Renal pelvis (tissue), 12 donors: Measurements from ENCODE around the gene LARGE2. TPM values are rescaled to one million over a fixed set of nuclear protein-coding genes. Genes with fewer than 3 reads are reported as not detected.

Experiments used
- DNase-seq: peaks from one replicate; pipeline ENCODE4 v3.0.0-alpha.2; 2013
- long read RNA-seq, 16 experiments: transcript quantifications; one replicate each; lab custom pipeline, GENCODE V29; 2026
- polyA plus RNA-seq, 3 donors: library from polyadenylated mRNA; unstranded; fragments of 120-200 nt; gene quantifications; one replicate each; pipeline ENCODE4 v1.2.1, GENCODE V29; 2013; ENCODE audit not compliant: insufficient read length in 3 of 3

LARGE2 gene
- polyA plus RNA-seq: 10 to 100 TPM; 23.2 to 29.5 (median 27.2) TPM
- long read RNA-seq, donor 1, partial matches to known transcripts: 5 of 6 reads
- long read RNA-seq, donor 1, other reads (novel, unspliced or antisense): 0 of 6 reads
- long read RNA-seq, donor 2, partial matches to known transcripts: 0 of 2 reads
- long read RNA-seq, donor 2, other reads (novel, unspliced or antisense): 0 of 2 reads
- long read RNA-seq, donor 3, partial matches to known transcripts: 8 of 10 reads
- long read RNA-seq, donor 3, other reads (novel, unspliced or antisense): 0 of 10 reads
- long read RNA-seq, donor 4, partial matches to known transcripts: 12 of 14 reads
- long read RNA-seq, donor 4, other reads (novel, unspliced or antisense): 0 of 14 reads
- long read RNA-seq, donor 5, partial matches to known transcripts: 0 of 1 reads
- long read RNA-seq, donor 5, other reads (novel, unspliced or antisense): 0 of 1 reads
- long read RNA-seq, donor 6, partial matches to known transcripts: 0 of 1 reads
- long read RNA-seq, donor 6, other reads (novel, unspliced or antisense): 0 of 1 reads
- long read RNA-seq, donor 7, partial matches to known transcripts: 0 of 2 reads
- long read RNA-seq, donor 7, other reads (novel, unspliced or antisense): 0 of 2 reads
- long read RNA-seq, donor 8: 0 reads
- long read RNA-seq, donor 9, partial matches to known transcripts: 0 of 1 reads
- long read RNA-seq, donor 9, other reads (novel, unspliced or antisense): 0 of 1 reads
- long read RNA-seq, donor 10, partial matches to known transcripts: 9 of 10 reads
- long read RNA-seq, donor 10, other reads (novel, unspliced or antisense): 0 of 10 reads
- long read RNA-seq, donor 11, partial matches to known transcripts: 0 of 2 reads
- long read RNA-seq, donor 11, other reads (novel, unspliced or antisense): 0 of 2 reads
- long read RNA-seq, donor 12, transcript LARGE2-202 (14 exons, 2,516 nt): major isoform, 5 of 7 reads
- long read RNA-seq, donor 12, partial matches to known transcripts: 0 of 7 reads
- long read RNA-seq, donor 12, other reads (novel, unspliced or antisense): 0 of 7 reads
- long read RNA-seq, donor 13, partial matches to known transcripts: 0 of 1 reads
- long read RNA-seq, donor 13, other reads (novel, unspliced or antisense): 0 of 1 reads
- long read RNA-seq, donor 14: 0 reads
- long read RNA-seq, donor 15, partial matches to known transcripts: 10 of 11 reads
- long read RNA-seq, donor 15, other reads (novel, unspliced or antisense): 0 of 11 reads
- long read RNA-seq, donor 16, partial matches to known transcripts: 11 of 12 reads
- long read RNA-seq, donor 16, other reads (novel, unspliced or antisense): 0 of 12 reads

- peak; percentile 46 for DNase-seq
Measured at GRCh38 chr11:45922425-45923082, at the start of gene LARGE2. TSS of gene LARGE2 (plus strand) at chr11:45922656. CDS start at chr11:45922883, 227 bp downstream.

DNA sequence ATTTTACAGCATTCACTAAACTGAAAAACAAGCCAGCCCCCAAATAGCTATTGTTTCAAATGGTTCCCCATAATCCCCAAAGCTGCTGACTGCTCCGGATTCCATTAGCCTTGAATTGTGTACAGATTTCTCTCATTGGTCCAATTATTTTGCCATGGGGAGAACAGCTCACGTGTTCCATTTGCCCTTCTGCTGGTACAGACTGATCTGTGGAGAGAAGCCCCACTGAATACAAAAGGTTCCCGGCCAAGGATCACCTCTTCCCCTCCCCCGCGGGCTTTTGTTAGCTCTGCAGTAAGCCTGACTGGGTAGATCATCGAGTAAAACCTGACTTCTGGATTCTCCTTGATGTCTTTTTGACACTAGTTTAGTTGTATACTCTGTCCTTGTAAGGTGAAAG lies 46.1 kb upstream of the LARGE2 start:
- no peak for DNase-seq

GRCh38 chr11:45877221-45877620 lies 45.2 kb upstream of the LARGE2 start:
- DNase-seq: no peak

GRCh38 chr11:45877845-45878244 lies 44.6 kb upstream of the LARGE2 start:
- no peak for DNase-seq

GRCh38 chr11:45879803-45880686 lies 42.4 kb upstream of the LARGE2 start:
- DNase-seq: no peak

GRCh38 chr11:45880772-45881570 lies 41.5 kb upstream of the LARGE2 start:
- no peak for DNase-seq

GRCh38 chr11:45881708-45882368 lies 40.6 kb upstream of the LARGE2 start:
- DNase-seq: no peak

- DNase-seq: no peak
Measured at GRCh38 chr11:45884596-45885185, 37.8 kb upstream of the LARGE2 start.

DNA sequence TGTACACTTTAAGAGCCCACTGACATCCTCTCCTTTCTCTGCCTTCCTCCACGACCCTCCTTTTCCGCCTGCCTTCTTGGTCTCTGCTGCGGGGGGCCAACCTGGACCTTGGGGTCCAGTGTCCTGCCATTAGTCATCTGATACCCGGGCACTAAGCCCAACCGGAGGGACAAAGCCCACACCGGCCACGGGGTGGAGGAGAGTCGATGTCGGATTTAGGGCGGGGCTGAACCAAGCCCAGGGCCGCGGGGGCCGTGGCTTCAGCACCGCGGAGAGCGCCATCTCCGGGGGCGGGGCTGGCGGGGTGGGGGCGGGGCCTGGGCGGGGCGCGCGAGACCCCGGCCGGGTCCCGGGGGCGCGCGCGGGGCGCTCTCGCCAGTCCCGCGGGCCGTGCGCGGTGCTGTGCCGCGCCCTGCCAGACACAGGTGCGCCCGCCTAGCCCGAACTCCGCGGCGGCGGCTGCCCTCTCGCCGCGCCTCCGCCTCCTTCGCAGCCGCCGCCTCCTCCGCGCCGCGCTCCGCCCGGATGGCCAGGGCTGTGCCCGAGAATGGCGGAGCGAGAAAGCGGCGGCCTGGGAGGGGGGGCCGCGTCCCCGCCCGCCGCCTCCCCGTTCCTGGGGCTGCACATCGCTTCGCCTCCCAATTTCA lies 37.1 kb upstream of the LARGE2 start, which contains the start of gene MAPK8IP1:
Gene MAPK8IP1 (plus strand): TSS at position 378 of the 647 bp plus-strand sequence. CDS start 170 bp downstream, at position 548.
- peak; percentile 60 for DNase-seq

DNA sequence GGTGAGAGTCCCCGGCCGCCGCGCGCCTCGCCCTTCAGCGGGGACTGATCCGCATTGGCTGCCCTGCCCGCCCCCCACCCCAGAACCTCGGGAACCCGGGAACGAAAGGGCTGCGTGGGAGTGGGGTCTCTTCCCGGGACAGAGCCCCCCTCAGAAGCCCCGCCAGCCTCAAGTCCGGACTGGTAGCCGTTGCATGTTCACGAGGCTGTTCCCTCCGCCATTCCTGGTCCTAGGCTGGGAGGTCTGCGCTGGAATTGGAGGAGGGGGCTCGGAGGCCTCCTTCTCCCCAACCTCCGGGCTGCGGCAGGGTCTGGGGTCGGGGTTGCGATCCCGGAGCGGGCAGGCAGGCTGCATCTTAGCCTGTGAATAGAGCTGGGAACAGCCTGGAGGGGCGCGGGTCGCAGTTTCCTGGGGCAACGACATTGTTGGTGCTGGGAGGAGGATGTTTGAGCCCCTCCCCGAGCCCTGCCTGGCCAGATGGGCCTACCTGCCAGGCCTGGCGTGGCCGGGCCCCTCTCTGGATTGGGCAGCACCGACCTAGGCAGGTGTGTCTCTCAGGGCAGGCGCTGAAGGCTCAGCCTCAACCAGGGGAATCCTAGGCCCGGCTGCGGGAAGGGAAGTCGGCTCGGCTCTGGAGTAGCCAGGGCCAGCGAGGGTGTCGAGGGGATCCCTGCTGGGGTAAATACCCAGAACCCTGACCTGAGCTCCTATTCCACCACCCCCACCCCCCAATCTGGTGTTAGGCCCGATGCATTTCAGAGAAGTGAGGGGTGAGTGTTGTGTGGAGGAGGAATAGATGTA lies 36.3 kb upstream of the LARGE2 start:
- no peak for DNase-seq

GRCh38 chr11:45886816-45887520 lies 35.5 kb upstream of the LARGE2 start:
- DNase-seq: no peak

DNA sequence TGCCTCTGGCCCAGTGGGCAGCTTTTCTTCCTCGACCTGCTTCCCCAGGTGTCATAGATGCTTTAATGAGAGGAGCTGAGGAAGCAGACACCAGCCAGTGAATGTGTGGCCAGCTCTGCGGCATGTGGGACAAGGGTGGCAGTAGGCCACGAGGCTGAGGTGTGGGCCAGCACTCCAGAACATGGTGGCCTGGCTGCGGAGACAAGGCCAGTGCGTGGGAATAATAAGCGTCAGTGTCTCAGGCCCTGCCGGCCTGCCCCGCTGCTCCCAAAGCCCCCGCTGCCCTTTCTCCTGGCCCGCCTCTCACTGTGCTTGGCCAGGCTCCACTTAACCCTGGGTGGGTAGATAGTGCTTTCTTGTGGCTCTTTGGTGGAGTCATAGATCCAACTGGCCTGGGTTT lies 34.9 kb upstream of the LARGE2 start:
- DNase-seq: no peak

GRCh38 chr11:45889555-45889954 lies 32.9 kb upstream of the LARGE2 start:
- no peak for DNase-seq

DNA sequence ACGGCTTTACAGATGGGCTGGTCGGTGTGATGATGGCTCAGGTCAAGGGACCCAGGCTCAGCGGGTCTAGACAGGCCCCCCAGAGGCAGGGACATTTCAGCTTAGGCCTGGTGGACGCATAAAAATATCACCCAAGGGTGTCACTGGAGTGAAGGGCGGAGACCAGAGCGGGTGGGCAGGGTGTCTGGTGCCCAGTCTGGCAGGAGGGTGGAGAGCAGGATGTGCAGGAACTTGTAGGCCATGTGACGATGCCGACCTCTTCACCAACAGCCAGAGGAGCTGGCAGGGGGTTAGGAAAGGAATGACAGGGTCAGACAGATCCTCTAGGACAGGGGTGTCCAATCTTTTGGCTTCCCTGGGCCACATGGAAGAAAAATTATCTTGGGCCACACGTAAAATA lies 32.5 kb upstream of the LARGE2 start:
- no peak for DNase-seq

DNA sequence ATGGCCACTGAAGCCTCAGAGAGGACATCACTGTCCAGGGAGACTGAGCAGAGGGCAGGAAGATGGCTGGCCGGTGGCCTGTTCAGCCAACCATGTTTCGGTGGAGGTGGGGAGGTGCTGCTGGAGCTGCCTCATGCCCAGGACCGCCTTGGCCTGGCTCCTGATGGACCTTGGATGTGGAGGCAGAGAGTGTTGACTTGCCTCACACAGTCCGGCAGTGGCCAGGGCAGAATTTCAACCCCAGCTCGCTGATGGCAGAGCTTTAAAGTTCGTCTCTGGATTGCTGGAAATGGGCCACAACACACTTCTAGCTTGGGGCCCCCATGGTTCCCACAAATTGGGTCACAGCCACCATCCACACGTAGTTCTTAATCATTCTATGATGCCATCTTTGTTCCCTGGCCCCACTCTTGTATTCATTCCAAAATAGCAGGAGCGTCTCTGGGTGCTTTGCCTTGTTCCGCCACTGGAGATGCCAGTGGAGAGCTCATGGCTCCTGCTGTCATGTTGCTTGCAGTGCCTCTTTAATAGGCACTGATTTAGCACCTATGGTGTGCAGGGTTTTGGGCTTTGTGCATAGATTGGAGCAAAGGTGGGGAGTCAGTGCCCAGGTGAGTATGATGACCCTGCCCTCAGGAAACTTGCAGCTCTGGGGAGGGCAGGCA lies 31.4 kb upstream of the LARGE2 start:
- no peak for DNase-seq

DNA sequence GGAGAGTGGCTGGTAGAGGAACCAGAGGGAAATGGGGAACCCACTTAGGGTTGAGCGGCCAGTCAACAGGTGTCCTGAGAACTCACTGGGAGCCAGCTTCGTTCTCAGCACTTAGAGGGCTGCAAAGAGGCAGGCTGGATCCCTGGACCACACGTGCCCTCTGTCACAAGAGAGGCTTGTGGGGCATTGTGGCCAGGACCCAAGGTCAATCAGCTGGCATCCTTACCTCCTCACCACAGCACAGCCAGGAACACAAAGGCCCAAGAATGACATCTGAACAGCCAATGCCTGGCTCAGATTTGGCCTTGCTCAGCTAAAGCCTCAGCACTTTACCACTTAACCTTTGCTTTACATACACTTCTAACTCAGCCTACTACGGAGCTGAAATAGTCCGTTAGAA lies 29.6 kb upstream of the LARGE2 start:
- DNase-seq: no peak
